ENCODE data around the gene ABLIM2.
"Not testable (repeated sequence)": the region's sequence is repeated elsewhere in the genome, so short reads cannot be mapped to it uniquely, and the experiment has no call there.

ABLIM2 gene

DNA sequence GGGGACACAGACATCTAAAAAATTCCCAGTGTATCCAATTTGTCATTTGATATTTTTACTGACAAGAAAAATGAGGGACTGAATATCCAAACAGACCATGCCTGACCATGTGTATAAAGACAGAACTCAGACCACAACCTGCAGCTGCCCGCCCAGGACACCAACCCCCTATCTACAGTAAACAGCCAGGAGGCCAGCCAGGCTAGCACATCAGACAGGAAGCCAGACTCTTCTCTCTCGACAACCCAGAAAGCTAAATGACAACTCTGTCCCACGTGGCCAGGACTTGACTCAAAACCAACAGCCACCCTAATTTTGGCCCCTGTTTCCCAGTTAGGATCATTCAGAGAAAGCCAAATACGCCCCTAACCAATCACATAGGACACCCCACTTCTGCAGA, 234.0 kb downstream of the ABLIM2 start:
- peaks cover 9% of the 10 kb centered on the region for H3K4me1 ChIP-seq (ENCODE audit: control insufficient read depth, insufficient read depth, low read length)

DNA sequence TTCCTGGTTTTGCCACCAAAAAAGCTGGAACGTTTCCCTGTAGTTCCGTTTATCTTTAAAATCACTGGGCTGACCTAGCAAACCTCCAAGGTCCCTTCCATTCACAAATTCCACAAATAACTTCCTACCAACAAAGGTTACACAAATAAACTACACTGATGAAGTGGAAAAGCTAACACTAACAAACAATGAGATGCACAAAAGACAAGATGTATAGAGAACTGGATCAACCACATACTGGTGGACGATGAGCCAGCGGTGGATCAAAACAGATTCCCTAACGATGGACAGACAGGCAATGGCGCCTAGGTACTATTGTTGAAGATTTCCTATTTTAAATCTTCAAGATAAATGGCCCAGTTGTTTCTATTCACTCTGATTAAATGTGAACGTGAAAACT, 234.4 kb downstream of the ABLIM2 start:
- Histone ChIP-seq H3K9ac (ENCODE audit: low read length) (no peak overlapping the region), H3K4me3 (ENCODE audit: low read length) (no peak overlapping the region), H3K27ac (ENCODE audit: low read depth, low read length) (no peak overlapping the region), H3K36me3 (ENCODE audit: control insufficient read depth, insufficient read depth, low read length) (no peaks in the 10 kb centered on the region), H3K4me1 (ENCODE audit: control insufficient read depth, insufficient read depth, low read length) (peaks cover 5% of the 10 kb centered on the region), H3K27me3 (ENCODE audit: control insufficient read depth, insufficient read depth, low read length) (no peaks in the 10 kb centered on the region)

More for the DNA sequence above, 234.0 kb downstream of the ABLIM2 start:
- H3K4me3 ChIP-seq (ENCODE audit: low read length), result no peak overlapping the region
- H3K27ac ChIP-seq (ENCODE audit: low read depth, low read length), result no peak overlapping the region
- H3K36me3 ChIP-seq (ENCODE audit: control insufficient read depth, insufficient read depth, low read length), result no peaks in the 10 kb centered on the region
- no peaks in the 10 kb centered on the region for H3K27me3 ChIP-seq (ENCODE audit: control insufficient read depth, insufficient read depth, low read length)
- no peak overlapping the region for H3K9ac ChIP-seq (ENCODE audit: low read length)

DNA sequence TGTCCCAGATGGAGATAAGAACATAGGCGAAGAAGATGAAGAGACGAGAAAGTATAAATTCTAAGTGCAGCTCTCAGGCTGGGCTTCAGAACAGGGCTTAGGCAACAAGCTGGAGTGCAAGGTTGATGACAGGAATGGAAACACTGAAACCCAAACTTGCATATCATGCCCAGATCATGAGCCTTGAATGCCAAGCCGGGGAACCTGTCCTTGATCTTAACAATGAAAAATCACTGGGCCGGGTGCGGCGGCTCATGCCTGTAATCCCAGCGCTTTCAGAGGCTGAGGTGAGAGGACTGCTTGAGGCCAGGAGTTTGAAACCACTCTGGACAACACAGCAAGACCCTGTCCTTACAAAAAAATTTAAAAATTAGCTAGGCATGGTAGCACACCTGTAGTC, 236.1 kb downstream of the ABLIM2 start:
- Histone ChIP-seq H3K9ac (ENCODE audit: low read length) (no peak overlapping the region), H3K27ac (ENCODE audit: low read depth, low read length) (no peak overlapping the region), H3K36me3 (ENCODE audit: control insufficient read depth, insufficient read depth, low read length) (no peaks in the 10 kb centered on the region), H3K4me3 (ENCODE audit: low read length) (no peak overlapping the region), H3K4me1 (ENCODE audit: control insufficient read depth, insufficient read depth, low read length) (peaks cover 2% of the 10 kb centered on the region), H3K27me3 (ENCODE audit: control insufficient read depth, insufficient read depth, low read length) (no peaks in the 10 kb centered on the region)

DNA sequence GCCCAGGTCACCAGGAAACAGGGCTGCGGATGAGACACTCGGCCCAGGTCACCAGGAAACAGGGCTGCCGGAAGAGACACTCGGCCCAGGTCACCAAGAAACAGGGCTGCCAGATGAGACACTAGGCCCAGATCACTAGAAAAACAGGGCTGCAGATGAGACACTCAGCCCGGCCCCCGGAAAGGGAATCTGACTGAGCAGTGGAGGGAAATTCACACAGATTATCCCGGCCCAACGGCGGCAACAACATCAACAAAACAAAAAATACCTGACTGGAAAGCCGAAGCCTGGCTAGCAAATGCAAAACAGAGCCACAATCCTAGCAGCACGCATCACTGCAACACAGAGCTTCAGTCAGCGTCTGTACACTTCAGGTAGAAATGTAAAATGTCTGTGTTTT, 239.6 kb downstream of the ABLIM2 start:
- no peaks in the 10 kb centered on the region for H3K36me3 ChIP-seq (ENCODE audit: control insufficient read depth, insufficient read depth, low read length)
- no peak overlapping the region for H3K4me3 ChIP-seq (ENCODE audit: low read length)
- H3K9ac ChIP-seq (ENCODE audit: low read length), result no peak overlapping the region
- H3K27me3 ChIP-seq (ENCODE audit: control insufficient read depth, insufficient read depth, low read length), result no peaks in the 10 kb centered on the region
- peak overlapping the region; percentile 12 for H3K27ac ChIP-seq (ENCODE audit: low read depth, low read length)
- H3K4me1 ChIP-seq (ENCODE audit: control insufficient read depth, insufficient read depth, low read length), result peaks cover 12% of the 10 kb centered on the region

DNA sequence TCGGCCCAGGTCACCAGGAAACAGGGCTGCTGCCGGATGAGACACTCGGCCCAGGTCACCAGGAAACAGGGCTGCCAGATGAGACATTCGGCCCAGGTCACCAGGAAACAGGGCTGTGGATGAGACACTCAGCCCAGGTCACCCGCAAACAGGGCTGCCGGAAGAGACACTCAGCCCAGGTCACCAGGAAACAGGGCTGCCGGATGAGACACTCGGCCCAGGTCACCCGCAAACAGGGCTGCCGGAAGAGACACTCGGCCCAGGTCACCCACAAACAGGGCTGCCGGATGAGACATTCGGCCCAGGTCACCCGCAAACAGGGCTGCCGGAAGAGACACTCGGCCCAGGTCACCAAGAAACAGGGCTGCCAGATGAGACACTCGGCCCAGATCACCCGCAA, 240.4 kb downstream of the ABLIM2 start:
- H3K4me1 ChIP-seq (ENCODE audit: control insufficient read depth, insufficient read depth, low read length), result peaks cover 12% of the 10 kb centered on the region
- H3K27ac ChIP-seq (ENCODE audit: low read depth, low read length); H3K9ac ChIP-seq (ENCODE audit: low read length); H3K36me3 ChIP-seq (ENCODE audit: control insufficient read depth, insufficient read depth, low read length); H3K4me3 ChIP-seq (ENCODE audit: low read length); H3K27me3 ChIP-seq (ENCODE audit: control insufficient read depth, insufficient read depth, low read length): not testable (repeated sequence)

DNA sequence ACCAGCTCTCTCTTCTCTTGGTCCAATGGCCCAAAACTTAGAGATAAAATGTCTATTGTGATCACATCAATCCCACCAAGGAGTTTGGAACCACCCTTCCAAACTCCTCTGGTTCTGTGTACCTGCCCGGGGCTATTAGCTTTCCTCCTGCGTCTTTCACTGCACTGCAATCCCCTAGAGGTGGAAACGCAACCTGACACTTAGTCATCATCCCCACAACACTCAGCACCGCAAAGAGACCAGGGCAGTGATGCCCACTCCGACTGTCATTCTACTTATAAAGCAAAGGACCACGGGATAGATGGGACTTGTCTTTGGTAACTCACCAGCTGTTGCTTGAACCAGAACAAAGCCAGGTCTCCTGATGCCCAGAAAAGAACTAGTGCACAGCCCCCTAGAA, 240.9 kb downstream of the ABLIM2 start:
- Histone ChIP-seq H3K36me3 (ENCODE audit: control insufficient read depth, insufficient read depth, low read length) (no peaks in the 10 kb centered on the region), H3K4me3 (ENCODE audit: low read length) (no peak overlapping the region), H3K27me3 (ENCODE audit: control insufficient read depth, insufficient read depth, low read length) (no peaks in the 10 kb centered on the region), H3K27ac (ENCODE audit: low read depth, low read length) (no peak overlapping the region), H3K9ac (ENCODE audit: low read length) (no peak overlapping the region), H3K4me1 (ENCODE audit: control insufficient read depth, insufficient read depth, low read length) (peaks cover 12% of the 10 kb centered on the region)

DNA sequence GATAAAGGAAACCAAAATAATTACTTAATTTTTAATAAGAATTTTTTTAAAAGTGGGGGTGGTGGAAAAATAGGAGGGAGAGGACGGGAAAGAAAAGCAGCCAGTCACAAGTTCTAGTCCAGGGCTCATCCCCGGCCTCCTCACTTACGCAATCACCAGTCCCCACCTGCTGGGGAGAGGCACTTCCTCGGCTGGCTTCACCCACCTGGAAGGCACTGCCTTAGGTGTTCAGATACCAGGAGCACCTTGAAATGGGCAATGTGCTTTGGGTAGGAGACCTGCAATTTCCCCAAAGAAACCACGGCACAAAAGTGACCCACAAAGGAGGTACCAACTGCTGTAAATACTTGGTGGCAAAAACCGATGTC, 242.8 kb downstream of the ABLIM2 start:
- no peak overlapping the region for H3K27ac ChIP-seq (ENCODE audit: low read depth, low read length)

More for the DNA sequence above, 242.8 kb downstream of the ABLIM2 start:
- no peaks in the 10 kb centered on the region for H3K27me3 ChIP-seq (ENCODE audit: control insufficient read depth, insufficient read depth, low read length)
- peaks cover 27% of the 10 kb centered on the region for H3K4me1 ChIP-seq (ENCODE audit: control insufficient read depth, insufficient read depth, low read length)
- H3K4me3 ChIP-seq (ENCODE audit: low read length), result no peak overlapping the region
- no peak overlapping the region for H3K9ac ChIP-seq (ENCODE audit: low read length)
- no peaks in the 10 kb centered on the region for H3K36me3 ChIP-seq (ENCODE audit: control insufficient read depth, insufficient read depth, low read length)

All from rectal smooth muscle tissue (tissue), 1 donor.